Type B pancreatic cell (in vitro differentiated cells): ENCODE data around the gene ANTXRL. TPM values are rescaled to one million over a fixed set of nuclear protein-coding genes. Genes with fewer than 3 reads are reported as not detected.
"Not testable (repeated sequence)": the region's sequence is repeated elsewhere in the genome, so short reads cannot be mapped to it uniquely, and the experiment has no call there.

Source experiments
- DNase-seq: peaks from one replicate; pipeline ENCODE4 v3.0.0; 2021; ENCODE audit warnings: mixed read lengths; ENCODE audit not compliant: unreplicated experiment; ENCODE audit errors: extremely low spot score
- H3K27ac Mint-ChIP-seq: 2 replicates; pipeline ENCODE4 v1.8.0; 2021; ENCODE audit warnings: mild to moderate bottlenecking, mixed read lengths
- H3K27me3 Mint-ChIP-seq: 2 replicates; pipeline ENCODE4 v1.8.0; 2021; ENCODE audit warnings: mixed read lengths
- H3K36me3 Mint-ChIP-seq: 2 replicates; pipeline ENCODE4 v1.8.0; 2021; ENCODE audit warnings: mixed read lengths
- H3K4me1 Mint-ChIP-seq: one replicate; pipeline ENCODE4 v1.8.0; 2021; ENCODE audit warnings: mixed read lengths; ENCODE audit not compliant: unreplicated experiment
- H3K4me3 Mint-ChIP-seq: 2 replicates; pipeline ENCODE4 v1.8.0; 2021; ENCODE audit warnings: mild to moderate bottlenecking, mixed read lengths
- H3K9me3 Mint-ChIP-seq: 2 replicates; pipeline ENCODE4 v1.8.0; 2021; ENCODE audit warnings: mixed read lengths
- CTCF ChIP-seq: fragments of 200-600 bp; sonication (generic); conservative IDR thresholded peaks from 2 replicates; pipeline ENCODE4 v1.5.0; 2021; ENCODE audit warnings: antibody characterized with exemption, mild to moderate bottlenecking
- total RNA-seq: library from RNA; stranded (reverse); gene quantifications from 2 replicates; pipeline ENCODE4 v1.2.1, GENCODE V29; 2021; ENCODE audit warnings: low replicate concordance

ANTXRL gene
- total RNA-seq, 1 donor from 2014 or later = not detected

GRCh38 chr10:46310143-46310514 lies 23.3 kb downstream of the ANTXRL start:
- Mint-ChIP-seq H3K9me3 (no peaks in the 10 kb centered on the region), H3K27ac (no peak overlapping the region), H3K27me3 (no peaks in the 10 kb centered on the region), H3K4me1 (peaks cover 6% of the 10 kb centered on the region), H3K4me3 (no peak overlapping the region), H3K36me3 (no peaks in the 10 kb centered on the region)
- peak; percentile 63 for DNase-seq
- TF ChIP-seq CTCF = no peak

- peak; percentile 64 for DNase-seq
- Mint-ChIP-seq H3K9me3 (no peaks in the 10 kb centered on the region), H3K36me3 (no peaks in the 10 kb centered on the region), H3K27ac (no peak overlapping the region), H3K27me3 (no peaks in the 10 kb centered on the region), H3K4me1 (peaks cover 11% of the 10 kb centered on the region), H3K4me3 (no peak overlapping the region)
- TF ChIP-seq CTCF = no peak
These were observed 24.1 kb downstream of the ANTXRL start for GRCh38 chr10:46310851-46311250.

GRCh38 chr10:46311501-46311951 lies 24.7 kb downstream of the ANTXRL start:
- Mint-ChIP-seq H3K27ac (no peak overlapping the region), H3K9me3 (no peaks in the 10 kb centered on the region), H3K4me1 (peaks cover 12% of the 10 kb centered on the region), H3K27me3 (no peaks in the 10 kb centered on the region), H3K36me3 (no peaks in the 10 kb centered on the region), H3K4me3 (no peak overlapping the region)
- no peak for TF ChIP-seq CTCF
- DNase-seq = peak; percentile 58

- not testable (repeated sequence) for H3K27ac Mint-ChIP-seq, H3K36me3 Mint-ChIP-seq, H3K27me3 Mint-ChIP-seq, H3K4me3 Mint-ChIP-seq, H3K9me3 Mint-ChIP-seq
- H3K4me1 Mint-ChIP-seq = peaks cover 11% of the 10 kb centered on the region
- peak; percentile 51 for DNase-seq
These were observed 25.2 kb downstream of the ANTXRL start for GRCh38 chr10:46311961-46312431.

GRCh38 chr10:46312953-46313352 lies 26.2 kb downstream of the ANTXRL start:
- Mint-ChIP-seq H3K27ac (no peak overlapping the region), H3K36me3 (no peaks in the 10 kb centered on the region), H3K4me3 (no peak overlapping the region), H3K27me3 (no peaks in the 10 kb centered on the region), H3K9me3 (no peaks in the 10 kb centered on the region), H3K4me1 (peaks cover 11% of the 10 kb centered on the region)
- peak; percentile 42 for DNase-seq
- no peak for TF ChIP-seq CTCF

GRCh38 chr10:46314071-46314470 lies 27.3 kb downstream of the ANTXRL start:
- TF ChIP-seq CTCF = no peak
- Mint-ChIP-seq H3K36me3 (no peaks in the 10 kb centered on the region), H3K9me3 (no peaks in the 10 kb centered on the region), H3K27ac (no peak overlapping the region), H3K4me1 (peaks cover 11% of the 10 kb centered on the region), H3K27me3 (peaks cover 3% of the 10 kb centered on the region), H3K4me3 (no peak overlapping the region)
- peak; percentile 58 for DNase-seq

GRCh38 chr10:46315071-46315860 lies 28.5 kb downstream of the ANTXRL start:
- Mint-ChIP-seq H3K27ac (peak overlapping the region; percentile 37), H3K4me1 (peaks cover 11% of the 10 kb centered on the region)
- not testable (repeated sequence) for DNase-seq, H3K4me3 Mint-ChIP-seq, H3K9me3 Mint-ChIP-seq, H3K36me3 Mint-ChIP-seq, H3K27me3 Mint-ChIP-seq
